Cardiac muscle cell (in vitro differentiated cells and primary cell): ENCODE measurements around the gene RELB. TPM values are rescaled to one million over a fixed set of nuclear protein-coding genes. Genes with fewer than 3 reads are reported as not detected.

Source experiments
- DNase-seq, 2 donors: peaks; one replicate each; pipeline versions ENCODE4 v3.0.0 to v3.0.0-alpha.2; 2010 to 2017; ENCODE audit warnings: low read depth in 1 of 2, low spot score in 1 of 2
- H3K27ac ChIP-seq: fragments of 200-600 bp; sonication (generic); 2 replicates; pipeline ENCODE4 v1.5.1; 2016
- H3K27me3 ChIP-seq: fragments of 200-600 bp; sonication (generic); 2 replicates; pipeline ENCODE4 v1.6.0; 2016; ENCODE audit warnings: control low read depth
- H3K36me3 ChIP-seq: fragments of 200-600 bp; sonication (generic); 2 replicates; pipeline ENCODE4 v1.5.1; 2016; ENCODE audit warnings: control low read depth
- H3K4me1 ChIP-seq: fragments of 200-600 bp; sonication (generic); 2 replicates; pipeline ENCODE4 v1.8.1; 2017; ENCODE audit warnings: low read depth, mild to moderate bottlenecking, mixed run types
- H3K4me3 ChIP-seq: fragments of 200-600 bp; sonication (generic); 2 replicates; pipeline ENCODE4 v1.5.1; 2016; ENCODE audit warnings: mild to moderate bottlenecking
- H3K9me3 ChIP-seq: fragments of 200-600 bp; sonication (generic); 2 replicates; pipeline ENCODE4 v1.5.1; 2017; ENCODE audit warnings: low read depth, mild to moderate bottlenecking, control low read depth
- CTCF ChIP-seq: IDR thresholded peaks from 2 replicates; pipeline ENCODE4 v1.5.1; 2012; ENCODE audit warnings: low read depth, mild to moderate bottlenecking, low read length
- polyA plus RNA-seq: library from polyadenylated mRNA; unstranded; fragments of >200 nt; fragmentation: Nextera tagmentation; extraction: Ambion mirVana; gene quantifications from 2 replicates; pipeline ENCODE4 v1.2.1, GENCODE V29; 2016
- total RNA-seq: library from RNA; depleted of rRNA; stranded (reverse); fragments of >200 nt; gene quantifications from 2 replicates; pipeline ENCODE4 v1.2.3, GENCODE V29; 2016

The RELB gene
- total and polyA plus RNA-seq, 2 experiments from 2014 or later: 1.3 to 3.1 TPM

DNA sequence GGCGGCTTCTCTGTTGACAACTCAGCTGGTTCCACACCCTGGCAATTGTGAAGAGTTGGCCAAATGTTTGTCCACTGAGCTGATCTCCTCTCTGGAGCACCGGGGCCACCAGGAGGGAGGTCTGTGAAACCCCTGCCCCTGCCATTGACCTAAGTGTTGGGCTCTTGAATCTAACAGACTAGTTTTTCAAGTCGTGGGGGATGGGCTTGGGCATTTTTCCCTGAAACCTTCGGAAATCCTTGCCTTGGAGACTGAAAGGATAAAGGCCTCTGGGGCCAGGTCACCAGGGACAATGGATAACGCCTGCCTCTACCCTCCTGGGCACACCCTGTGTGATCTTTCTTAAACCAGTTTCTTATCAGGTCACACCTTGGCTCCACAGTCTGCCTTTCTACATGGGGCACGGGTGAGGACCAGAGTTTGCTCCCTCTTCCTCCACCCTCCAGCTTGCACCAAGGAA, 78.7 kb downstream of the RELB start:
- H3K36me3 ChIP-seq: peaks cover 2% of the 10 kb centered on the region
- no peaks in the 10 kb centered on the region for H3K9me3 ChIP-seq
- peak in 1 of 2 donors; percentile 31 for DNase-seq

GRCh38 chr19:45082170-45082569, 80.9 kb downstream of the RELB start:
- Histone ChIP-seq H3K36me3 (peaks cover 2% of the 10 kb centered on the region), H3K27me3 (no peaks in the 10 kb centered on the region), H3K4me1 (peaks cover 8% of the 10 kb centered on the region), H3K4me3 (no peak overlapping the region), H3K27ac (no peak overlapping the region), H3K9me3 (no peaks in the 10 kb centered on the region)
- TF ChIP-seq CTCF: no peak
- DNase-seq: no peak

More for the DNA sequence above, 78.7 kb downstream of the RELB start:
- Histone ChIP-seq H3K4me1 (peaks cover 17% of the 10 kb centered on the region), H3K27me3 (no peaks in the 10 kb centered on the region), H3K27ac (peak overlapping the region; percentile 88), H3K4me3 (peak overlapping the region; percentile 86)
- TF ChIP-seq CTCF: no peak

GRCh38 chr19:45086480-45086879, 85.2 kb downstream of the RELB start:
- no peaks in the 10 kb centered on the region for H3K9me3 ChIP-seq
- DNase-seq: no peak
- no peak overlapping the region for H3K27ac ChIP-seq
- H3K4me3 ChIP-seq: no peak overlapping the region
- H3K27me3 ChIP-seq: no peaks in the 10 kb centered on the region
- no peaks in the 10 kb centered on the region for H3K4me1 ChIP-seq
- no peak for TF ChIP-seq CTCF
- H3K36me3 ChIP-seq: peaks cover 2% of the 10 kb centered on the region

DNA sequence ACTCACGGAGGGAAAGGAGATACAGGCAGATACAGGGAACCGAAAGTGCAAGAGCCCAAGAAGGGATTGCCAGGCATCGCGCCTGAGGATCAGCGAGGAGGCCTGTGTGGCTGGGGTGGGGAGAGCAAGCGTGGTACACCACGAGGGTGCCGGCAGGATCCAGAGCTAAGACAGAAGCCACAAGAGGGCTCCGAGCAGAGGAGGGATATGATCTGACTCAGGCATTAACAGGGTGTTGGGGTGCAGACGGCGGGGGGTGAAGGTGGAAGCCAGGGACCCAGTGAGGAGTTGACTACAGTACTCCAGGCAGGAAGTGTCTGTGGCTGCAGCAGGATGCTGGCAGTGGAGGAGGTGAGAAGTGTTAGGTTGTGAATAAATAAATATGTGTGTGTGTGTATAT, 86.3 kb downstream of the RELB start:
- Histone ChIP-seq H3K9me3 (no peaks in the 10 kb centered on the region), H3K4me3 (no peak overlapping the region), H3K4me1 (no peaks in the 10 kb centered on the region), H3K27ac (no peak overlapping the region), H3K36me3 (peaks cover 2% of the 10 kb centered on the region), H3K27me3 (no peaks in the 10 kb centered on the region)
- TF ChIP-seq CTCF: no peak
- no peak for DNase-seq

Other genes with a start within 250 kb of the RELB start
- gene CBLC, start 223.6 kb upstream of the RELB start, total RNA-seq: not detected in 2 replicates
- 0.11 TPM in 1 of 2 replicates, not detected in the other for gene CBLC, start 223.6 kb upstream of the RELB start, polyA plus RNA-seq
- 338 TPM in 2 replicates for gene BCAM, start 192.4 kb upstream of the RELB start, total RNA-seq
- gene BCAM, start 192.4 kb upstream of the RELB start, polyA plus RNA-seq: 41.4 and 56.1 TPM in 2 replicates
- gene NECTIN2, start 155.2 kb upstream of the RELB start, total RNA-seq: 135 and 144 TPM in 2 replicates
- 155 and 156 TPM in 2 replicates for gene NECTIN2, start 155.2 kb upstream of the RELB start, polyA plus RNA-seq
- 119 and 150 TPM in 2 replicates for gene TOMM40, start 110.2 kb upstream of the RELB start, total RNA-seq
- gene TOMM40, start 110.2 kb upstream of the RELB start, polyA plus RNA-seq: 135 and 172 TPM in 2 replicates
- 908 and 1,026 TPM in 2 replicates for gene APOE, start 95.7 kb upstream of the RELB start, total RNA-seq
- 517 and 749 TPM in 2 replicates for gene APOE, start 95.7 kb upstream of the RELB start, polyA plus RNA-seq
- gene APOC1, start 86.9 kb upstream of the RELB start, total RNA-seq: 13.0 and 27.1 TPM in 2 replicates
- gene APOC1, start 86.9 kb upstream of the RELB start, polyA plus RNA-seq: 20.1 and 22.7 TPM in 2 replicates
- gene APOC4, start 59.2 kb upstream of the RELB start, total RNA-seq: not detected in 2 replicates
- gene APOC4, start 59.2 kb upstream of the RELB start, polyA plus RNA-seq: not detected in 2 replicates
- gene APOC2, start 55.4 kb upstream of the RELB start, total RNA-seq: not detected in 2 replicates
- 0.98 TPM in 1 of 2 replicates, not detected in the other for gene APOC2, start 55.4 kb upstream of the RELB start, polyA plus RNA-seq
- 59.6 and 76.4 TPM in 2 replicates for gene CLPTM1, start 46.1 kb upstream of the RELB start, total RNA-seq
- 48.2 and 71.4 TPM in 2 replicates for gene CLPTM1, start 46.1 kb upstream of the RELB start, polyA plus RNA-seq
- 45.5 and 149 TPM in 2 replicates for gene CLASRP, start 37.6 kb downstream of the RELB start, total RNA-seq
- gene CLASRP, start 37.6 kb downstream of the RELB start, polyA plus RNA-seq: 35.5 and 41.7 TPM in 2 replicates
- 0.85 and 3.4 TPM in 2 replicates for gene ZNF296, start 75.0 kb downstream of the RELB start, total RNA-seq
- 1.6 and 3.5 TPM in 2 replicates for gene ZNF296, start 75.0 kb downstream of the RELB start, polyA plus RNA-seq
- 30.3 and 64.2 TPM in 2 replicates for gene GEMIN7, start 77.8 kb downstream of the RELB start, total RNA-seq
- 77.9 and 81.3 TPM in 2 replicates for gene GEMIN7, start 77.8 kb downstream of the RELB start, polyA plus RNA-seq
- gene PPP1R37, start 91.7 kb downstream of the RELB start, total RNA-seq: 51.8 and 64.9 TPM in 2 replicates
- 11.8 and 12.4 TPM in 2 replicates for gene PPP1R37, start 91.7 kb downstream of the RELB start, polyA plus RNA-seq
- gene NKPD1, start 159.5 kb downstream of the RELB start, total RNA-seq: 1.1 and 3.3 TPM in 2 replicates
- 1.0 and 2.9 TPM in 2 replicates for gene NKPD1, start 159.5 kb downstream of the RELB start, polyA plus RNA-seq
- 67.4 and 123 TPM in 2 replicates for gene TRAPPC6A, start 176.8 kb downstream of the RELB start, total RNA-seq
- 155 and 227 TPM in 2 replicates for gene TRAPPC6A, start 176.8 kb downstream of the RELB start, polyA plus RNA-seq
- 4.8 and 6.5 TPM in 2 replicates for gene BLOC1S3, start 177.3 kb downstream of the RELB start, total RNA-seq
- gene BLOC1S3, start 177.3 kb downstream of the RELB start, polyA plus RNA-seq: 8.2 and 9.6 TPM in 2 replicates
- 2.0 and 2.2 TPM in 2 replicates for gene EXOC3L2, start 243.9 kb downstream of the RELB start, total RNA-seq
- 1.5 and 5.2 TPM in 2 replicates for gene EXOC3L2, start 243.9 kb downstream of the RELB start, polyA plus RNA-seq
- 65.3 and 135 TPM in 2 replicates for gene MARK4, start 249.8 kb downstream of the RELB start, total RNA-seq
- gene MARK4, start 249.8 kb downstream of the RELB start, polyA plus RNA-seq: 21.0 and 42.0 TPM in 2 replicates